ENCODE measurements around the gene GGA1.

DNA sequence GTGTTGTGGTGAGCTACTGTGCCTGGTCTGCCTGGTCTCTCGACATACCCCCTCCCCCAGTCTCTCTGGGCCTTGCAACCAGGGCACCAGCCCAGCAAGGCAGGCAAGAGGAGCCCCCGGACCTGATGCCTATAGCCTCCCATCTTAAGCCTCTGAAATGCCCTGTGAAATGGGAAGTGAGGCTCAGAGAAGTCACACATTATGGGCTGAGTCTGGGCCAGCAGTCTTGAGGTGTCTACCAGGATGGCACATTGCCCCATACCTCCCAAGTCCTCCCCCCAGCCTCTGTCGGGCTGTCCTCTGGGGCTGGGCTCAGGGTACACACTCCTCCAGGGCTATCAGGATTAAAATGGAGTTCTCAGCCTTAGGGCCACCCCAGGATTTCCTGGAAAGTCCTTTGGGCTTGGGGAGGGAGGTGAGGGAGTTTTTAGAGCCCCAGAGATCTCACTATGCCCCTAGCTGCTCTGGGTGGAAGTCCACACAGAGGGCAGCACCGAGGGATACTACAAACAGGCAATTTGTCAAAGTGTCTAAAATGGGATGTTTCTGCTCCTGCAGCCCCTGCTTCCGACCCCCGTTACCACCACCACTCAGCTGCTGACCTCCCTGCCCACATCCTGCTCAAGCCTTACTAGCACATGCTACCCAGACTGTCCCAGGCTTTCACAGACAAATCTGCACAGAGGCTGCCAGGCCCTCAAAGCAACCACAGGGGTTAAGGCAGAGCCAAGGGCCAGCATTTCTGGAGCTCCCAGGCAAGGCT lies 27.7 kb downstream of the GGA1 start:
- TF ChIP-seq, protein P1, sequence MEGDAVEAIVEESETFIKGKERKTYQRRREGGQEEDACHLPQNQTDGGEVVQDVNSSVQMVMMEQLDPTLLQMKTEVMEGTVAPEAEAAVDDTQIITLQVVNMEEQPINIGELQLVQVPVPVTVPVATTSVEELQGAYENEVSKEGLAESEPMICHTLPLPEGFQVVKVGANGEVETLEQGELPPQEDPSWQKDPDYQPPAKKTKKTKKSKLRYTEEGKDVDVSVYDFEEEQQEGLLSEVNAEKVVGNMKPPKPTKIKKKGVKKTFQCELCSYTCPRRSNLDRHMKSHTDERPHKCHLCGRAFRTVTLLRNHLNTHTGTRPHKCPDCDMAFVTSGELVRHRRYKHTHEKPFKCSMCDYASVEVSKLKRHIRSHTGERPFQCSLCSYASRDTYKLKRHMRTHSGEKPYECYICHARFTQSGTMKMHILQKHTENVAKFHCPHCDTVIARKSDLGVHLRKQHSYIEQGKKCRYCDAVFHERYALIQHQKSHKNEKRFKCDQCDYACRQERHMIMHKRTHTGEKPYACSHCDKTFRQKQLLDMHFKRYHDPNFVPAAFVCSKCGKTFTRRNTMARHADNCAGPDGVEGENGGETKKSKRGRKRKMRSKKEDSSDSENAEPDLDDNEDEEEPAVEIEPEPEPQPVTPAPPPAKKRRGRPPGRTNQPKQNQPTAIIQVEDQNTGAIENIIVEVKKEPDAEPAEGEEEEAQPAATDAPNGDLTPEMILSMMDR (IDR thresholded peaks at IDR 0.05) = peak in 1 of 6 experiments; percentile 16
- TF ChIP-seq POLR2A (IDR thresholded peaks at IDR 0.05) (no peak), POLR2AphosphoS5 (IDR thresholded peaks at IDR 0.05) (no peak)

Measured in upper lobe of left lung (tissue), 4 donors.